Hypothalamus (tissue), 51 donors: ENCODE results near the gene ZNF823.

Source experiments
- DNase-seq, 51 donors: peaks; one replicate each; lab custom pipeline; 2025; lab: John Stamatoyannopoulos, UW

ZNF823 gene

GRCh38 chr19:11745869-11746268 lies 7.1 kb upstream of the ZNF823 start:
- DNase-seq: no peak

DNA sequence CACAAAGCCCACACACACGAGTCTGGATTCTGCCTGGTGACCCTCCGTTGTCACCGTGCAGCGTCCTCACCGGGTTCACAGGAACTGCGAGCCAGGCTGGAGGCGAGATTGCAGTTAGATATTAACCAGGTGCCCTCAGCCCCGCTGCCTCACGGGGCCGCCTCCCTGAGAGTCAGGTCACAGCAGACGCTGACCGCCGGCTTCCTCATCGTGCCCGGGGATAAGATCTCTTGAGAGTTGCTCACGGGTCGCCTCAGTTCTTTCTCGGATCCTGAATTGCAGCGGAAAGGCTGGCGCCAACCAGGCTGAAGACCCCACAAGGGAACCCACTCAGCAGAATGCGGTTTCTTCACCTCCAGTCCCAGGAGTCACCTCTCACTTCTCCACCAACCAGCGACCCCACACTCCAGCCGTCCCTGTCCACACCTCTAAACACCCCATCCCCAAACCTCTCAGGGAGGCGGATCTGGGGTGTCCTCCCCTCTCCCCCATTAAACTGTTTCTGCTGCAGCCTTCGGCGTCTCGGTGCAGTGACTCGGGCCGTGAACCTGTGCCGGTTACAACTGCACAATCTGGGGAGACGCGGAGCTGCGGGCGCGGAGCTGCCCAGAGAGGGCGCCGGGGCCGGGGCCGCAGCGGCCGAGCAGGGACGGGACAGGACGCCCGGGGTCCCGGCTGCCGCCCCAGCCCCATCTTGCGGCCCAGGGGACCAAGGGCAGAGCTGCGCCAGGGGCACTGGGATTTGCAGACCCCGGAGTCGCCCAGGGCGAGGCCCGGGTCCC lies 591 bp downstream of the ZNF823 start:
- DNase-seq: peak in 20 of 51 donors; percentile 3 to 51 (median 28)

GRCh38 chr19:11736696-11737095 lies 2.0 kb downstream of the ZNF823 start:
- DNase-seq: peak in 1 of 51 donors; percentile 1

GRCh38 chr19:11735375-11735774 lies 3.4 kb downstream of the ZNF823 start:
- no peak for DNase-seq

DNA sequence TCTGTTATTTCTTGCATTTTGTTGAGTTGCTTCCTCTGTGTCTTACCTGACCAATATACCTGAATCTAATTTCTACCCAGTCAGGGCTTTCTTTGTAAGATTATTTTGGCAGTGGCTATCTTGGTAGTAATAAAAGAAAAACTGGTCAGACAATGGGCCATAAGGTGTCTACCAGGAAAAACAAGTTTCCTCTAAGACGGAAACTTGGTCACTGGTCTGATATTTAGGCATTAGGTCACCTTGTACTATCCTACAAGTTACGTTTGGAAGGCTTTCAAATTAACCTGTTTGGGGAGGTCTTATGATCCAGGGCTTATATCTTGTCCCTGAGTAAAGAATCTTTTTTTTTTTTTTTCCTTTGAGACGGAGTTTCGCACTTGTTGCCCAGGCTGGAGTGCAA lies 9.2 kb downstream of the ZNF823 start:
- DNase-seq: no peak

DNA sequence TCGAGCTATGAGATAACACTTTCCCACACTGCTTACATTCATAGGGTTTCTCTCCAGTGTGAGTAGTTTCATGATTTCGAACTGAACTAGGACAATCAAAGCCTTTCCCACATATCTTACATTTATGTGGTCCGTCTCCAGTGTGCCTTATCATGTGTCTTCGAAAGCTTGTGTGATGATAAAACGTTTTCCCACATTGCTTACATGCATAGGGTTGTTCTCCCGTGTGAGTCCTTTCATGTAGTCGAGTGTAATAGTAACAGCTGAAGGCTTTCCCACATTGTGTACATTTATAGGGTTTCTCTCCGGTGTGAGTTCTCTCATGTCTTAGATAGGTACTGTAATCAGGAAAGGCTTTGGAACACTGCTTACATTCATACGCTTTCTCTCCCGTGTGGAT lies 16.3 kb downstream of the ZNF823 start:
- DNase-seq: no peak

DNA sequence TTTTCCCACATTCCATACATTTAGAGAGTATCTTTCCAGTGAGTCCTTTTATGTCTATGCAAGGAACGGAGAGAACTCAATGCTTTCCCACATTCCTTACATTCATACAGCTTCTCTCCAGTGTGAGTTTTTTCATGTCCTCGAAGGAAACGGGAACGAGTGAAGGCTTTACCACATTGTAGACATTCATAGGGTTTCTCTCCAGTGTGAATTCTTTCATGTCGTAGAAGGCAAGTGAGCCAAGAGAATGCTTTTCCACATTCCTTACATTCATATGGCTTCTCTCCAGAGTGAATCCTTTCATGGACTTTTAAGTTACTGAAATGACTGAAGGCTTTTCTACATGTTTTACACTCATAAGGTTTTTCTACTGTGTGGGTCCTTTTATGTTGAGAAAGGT lies 17.1 kb downstream of the ZNF823 start:
- no peak for DNase-seq

DNA sequence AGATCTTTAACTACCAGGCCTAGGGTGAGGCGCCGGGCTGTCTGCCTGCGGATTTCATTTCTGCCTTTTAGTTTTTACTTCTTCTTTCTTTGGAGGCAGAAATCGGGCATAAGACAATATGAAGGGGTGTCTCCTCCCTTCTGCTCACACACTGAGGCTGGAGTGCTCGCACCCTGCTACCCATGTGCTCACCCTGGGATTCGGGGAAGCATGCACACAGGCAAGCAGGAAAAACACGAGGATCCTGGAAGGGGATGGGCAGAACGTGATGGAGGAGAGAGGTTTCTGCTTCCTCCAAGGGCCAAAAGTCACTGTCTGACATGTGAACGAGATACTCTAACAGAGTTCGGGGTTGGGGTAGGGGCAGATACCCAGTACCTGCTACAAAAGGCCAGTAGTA lies 28.4 kb downstream of the ZNF823 start:
- DNase-seq: no peak

- DNase-seq: no peak
Observed at GRCh38 chr19:11708457-11708856, 30.3 kb downstream of the ZNF823 start.

- DNase-seq: no peak
Observed at GRCh38 chr19:11705474-11705873, 33.3 kb downstream of the ZNF823 start.

DNA sequence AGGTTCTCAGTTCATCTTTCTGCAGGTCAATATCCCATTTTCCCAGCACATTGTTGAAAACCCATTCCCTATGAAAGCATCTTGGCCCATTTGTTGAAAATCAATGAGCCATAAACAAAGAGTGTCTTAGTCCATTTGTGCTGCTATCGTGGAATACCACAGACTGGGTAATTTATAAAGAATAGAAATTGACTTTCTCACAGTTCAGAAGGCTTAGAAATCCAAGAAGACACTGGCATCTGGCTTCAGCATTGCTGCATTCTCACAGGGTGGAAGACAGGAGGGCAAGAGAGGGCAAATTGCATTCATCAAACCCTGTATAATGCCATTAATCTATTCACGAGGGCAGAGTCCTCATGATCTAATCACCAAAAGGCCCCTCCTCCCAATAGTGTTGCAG lies 34.1 kb downstream of the ZNF823 start:
- DNase-seq: no peak

GRCh38 chr19:11699931-11700794 lies 38.6 kb downstream of the ZNF823 start:
- no peak for DNase-seq

GRCh38 chr19:11698231-11698630 lies 40.5 kb downstream of the ZNF823 start:
- DNase-seq: no peak

GRCh38 chr19:11697284-11697855 lies 41.4 kb downstream of the ZNF823 start:
- DNase-seq: no peak

GRCh38 chr19:11694533-11695439 lies 44.0 kb downstream of the ZNF823 start:
- DNase-seq: peak; percentile 21 to 97 (median 84)

GRCh38 chr19:11693505-11694499 lies 44.9 kb downstream of the ZNF823 start:
- DNase-seq: no peak

GRCh38 chr19:11692127-11692790 lies 46.5 kb downstream of the ZNF823 start:
- no peak for DNase-seq
